NCI-H748 (cell line): Measurements from ENCODE around the gene LAMA4.

ENCODE experiments used
- DNase-seq: peaks from one replicate; lab custom pipeline; 2025; ENCODE audit not compliant: unreplicated experiment; lab: John Stamatoyannopoulos, UW

The LAMA4 gene

DNA sequence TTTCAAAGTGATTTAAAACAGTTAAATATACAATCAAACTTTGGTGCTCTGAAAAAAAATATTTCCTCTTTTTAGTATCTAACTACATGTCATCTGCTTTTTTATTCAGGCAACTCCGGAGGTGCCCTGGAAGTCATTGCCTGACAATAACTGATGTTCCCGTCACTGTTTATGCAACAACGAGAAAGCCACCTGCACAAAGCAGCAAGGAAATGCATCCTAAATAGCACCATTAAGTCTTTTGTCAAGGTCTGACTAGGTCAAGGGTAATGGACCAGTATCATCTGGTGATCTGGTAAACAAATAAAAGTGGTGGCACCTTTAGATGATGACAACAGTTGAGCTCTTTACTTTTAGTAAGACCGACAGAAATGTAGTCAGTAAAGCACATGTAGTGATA is 153.8 kb downstream of the LAMA4 start:
- peak; percentile 84 for DNase-seq

DNA sequence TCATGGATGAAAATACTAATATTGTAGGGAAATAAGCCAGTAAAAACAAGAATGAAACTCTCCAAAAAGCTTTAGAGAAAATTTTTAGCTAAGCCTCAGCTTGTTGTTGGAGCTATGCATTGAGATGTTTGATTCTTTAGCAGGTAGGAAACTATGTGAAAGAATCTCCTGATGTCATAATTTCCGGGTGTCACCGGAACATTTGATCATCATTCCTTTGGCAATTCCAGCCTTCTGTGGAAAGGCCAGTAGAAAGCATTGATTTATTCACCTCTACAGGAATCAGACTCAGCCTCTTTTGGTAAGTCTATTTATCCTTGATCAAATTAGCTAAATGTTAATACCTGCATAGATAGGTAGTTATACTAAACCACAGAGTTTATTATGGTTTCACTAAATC is 157.5 kb downstream of the LAMA4 start:
- DNase-seq = no peak

DNA sequence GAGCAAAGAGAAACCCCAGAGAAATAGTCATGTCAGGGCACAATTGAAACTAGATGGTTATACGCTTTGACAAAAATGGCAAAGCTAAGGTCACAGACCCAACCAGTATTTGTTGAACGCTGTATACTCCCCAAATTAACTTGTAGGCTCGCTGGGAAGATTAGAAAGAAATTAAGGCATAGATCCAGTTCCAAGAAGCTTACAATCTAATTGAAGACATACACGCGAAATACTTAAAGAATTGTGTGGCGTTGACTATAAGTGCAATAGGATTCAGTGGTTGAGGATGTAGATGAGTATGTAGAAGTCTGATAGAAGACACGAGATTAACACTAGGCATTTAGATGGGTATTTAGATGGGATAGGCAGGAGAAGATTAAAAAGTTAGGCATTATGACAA is 166.5 kb downstream of the LAMA4 start:
- no peak for DNase-seq

DNA sequence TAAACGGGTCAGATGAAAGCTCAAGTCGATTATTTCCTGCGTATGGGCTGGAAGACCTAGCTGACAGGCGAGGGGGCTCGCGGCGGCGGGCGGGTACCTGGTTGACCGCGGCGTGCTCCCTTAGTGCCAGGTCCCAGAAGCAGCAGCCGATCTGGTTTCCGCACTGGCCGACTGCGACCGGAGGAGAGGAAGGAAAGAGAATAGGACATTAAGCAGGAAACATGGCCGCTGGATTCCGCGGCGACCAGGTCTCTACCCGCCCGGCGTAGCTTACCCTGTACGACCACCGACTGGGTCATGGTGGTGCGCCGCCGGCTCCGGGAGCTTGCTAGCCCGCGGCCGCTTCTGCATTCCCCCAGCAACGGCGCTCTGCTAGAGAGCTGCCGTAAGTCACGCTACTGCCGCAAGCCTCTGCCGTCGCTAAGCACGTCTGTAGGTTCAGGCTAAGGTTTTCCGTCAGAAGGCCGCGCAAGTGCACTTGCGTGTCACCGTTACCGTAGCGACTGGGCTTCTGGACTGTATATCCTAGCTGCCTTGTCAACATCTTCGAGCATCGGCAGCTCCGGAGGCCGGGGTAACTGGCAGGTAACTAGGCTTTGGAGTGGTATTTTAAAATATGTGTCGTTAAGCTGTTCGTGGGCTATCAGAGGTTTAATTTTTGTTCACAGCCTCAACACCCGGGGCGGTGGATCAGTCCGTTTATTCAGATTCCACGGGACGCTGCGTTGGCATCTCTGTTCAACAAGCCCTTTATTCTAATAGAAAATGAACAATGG is 167.0 kb downstream of the LAMA4 start, which contains the start of the genes FAM229B and TUBE1:
Gene FAM229B, plus strand, starts transcription at position 456 of the 776 bp plus-strand sequence. CDS start 11,693 bp downstream, outside the sequence.
Gene TUBE1, minus strand, starts transcription at position 347 of the 776 bp plus-strand sequence. Its CDS starts 48 bp downstream, at position 299.
- peak; percentile 97 for DNase-seq

DNA sequence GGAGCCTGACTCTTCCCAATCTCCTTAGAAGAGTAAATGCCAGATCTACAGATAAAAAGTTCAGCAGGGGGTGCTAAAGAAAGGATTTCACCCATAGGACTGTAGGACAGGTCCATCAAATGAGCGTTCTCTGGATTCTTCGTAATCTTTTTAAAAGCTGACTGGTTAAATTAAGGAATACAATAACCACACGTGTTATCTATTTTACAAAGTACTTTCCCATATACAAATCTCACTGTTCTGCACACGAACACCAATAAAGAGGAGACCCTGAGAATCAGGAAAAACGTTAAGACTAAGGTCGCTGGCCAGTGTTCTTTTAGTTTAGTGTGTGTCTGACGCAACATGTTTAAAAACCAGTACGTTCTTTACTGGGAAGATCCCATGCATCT is 167.6 kb downstream of the LAMA4 start:
- DNase-seq = peak; percentile 54

DNA sequence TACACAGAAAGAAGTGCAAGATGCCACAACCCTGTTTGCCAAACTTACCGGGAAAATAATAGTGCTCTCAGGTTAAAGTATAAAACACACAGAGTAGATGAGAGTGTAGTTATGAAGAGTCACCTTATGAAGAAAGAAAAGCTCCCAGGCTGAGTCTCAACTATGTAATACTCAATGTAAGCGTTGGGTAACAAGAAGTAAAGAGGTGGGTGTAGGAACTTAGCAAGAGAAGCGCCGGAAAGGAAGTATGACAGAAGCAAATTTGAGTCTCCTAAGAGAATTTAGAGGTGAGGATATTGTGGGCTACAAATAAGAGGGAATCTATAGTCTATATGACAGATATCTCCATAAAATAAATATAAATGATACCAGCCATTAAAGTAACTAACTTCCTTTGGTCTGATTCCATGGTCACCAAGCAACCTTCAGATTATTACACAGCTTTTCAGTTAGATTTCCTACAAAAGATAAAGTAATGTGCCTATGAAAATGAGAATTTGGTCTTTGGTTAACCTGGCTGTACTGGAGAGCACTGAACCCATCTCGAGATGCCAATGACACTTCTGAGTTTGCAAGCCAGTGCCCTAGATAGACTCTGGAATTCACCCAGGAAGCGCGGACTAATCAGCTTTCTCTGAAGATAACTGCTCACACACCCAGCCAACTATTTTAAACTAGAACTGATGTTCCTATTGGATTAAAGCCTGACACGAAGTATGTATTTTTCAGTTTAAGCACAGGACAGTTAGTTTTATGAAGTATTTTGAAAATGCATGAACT is 168.9 kb downstream of the LAMA4 start:
- no peak for DNase-seq

DNA sequence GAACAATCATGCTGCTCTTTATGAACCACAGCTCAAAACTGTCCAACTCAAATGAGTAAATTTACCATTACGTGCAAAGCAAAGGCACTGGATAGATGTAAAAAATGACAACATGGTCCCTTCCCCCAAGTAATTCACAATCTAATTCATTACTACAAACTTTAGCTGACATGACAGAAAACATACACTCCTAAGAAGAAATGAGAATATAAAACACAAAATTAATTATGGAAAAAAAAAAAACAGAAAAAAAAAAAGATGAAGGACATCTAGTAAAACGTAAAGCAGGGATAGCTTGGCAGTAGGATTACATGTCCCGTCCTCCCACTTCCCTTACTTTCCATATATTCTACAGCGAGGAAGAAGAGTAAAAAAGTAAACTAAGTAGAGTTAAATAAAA is 172.8 kb downstream of the LAMA4 start:
- no peak for DNase-seq

DNA sequence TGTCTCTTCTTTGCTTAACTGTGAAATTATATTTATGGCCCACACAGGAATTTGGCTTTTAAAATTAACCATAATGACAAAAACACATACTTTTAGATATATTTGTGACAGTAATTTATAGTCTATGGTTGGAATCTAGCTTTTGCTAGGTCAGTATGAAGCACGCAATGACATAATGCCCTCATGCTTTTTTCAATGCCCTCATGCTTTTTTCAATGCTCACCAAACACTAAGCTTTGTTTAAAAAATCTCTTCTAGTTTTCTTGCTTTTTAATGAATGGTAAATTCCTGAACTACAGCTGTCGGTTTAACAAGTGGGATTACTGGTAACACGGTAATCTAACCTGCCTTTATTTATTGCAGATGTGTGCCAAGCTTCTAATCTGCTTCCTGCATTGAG is 187.8 kb downstream of the LAMA4 start:
- no peak for DNase-seq

DNA sequence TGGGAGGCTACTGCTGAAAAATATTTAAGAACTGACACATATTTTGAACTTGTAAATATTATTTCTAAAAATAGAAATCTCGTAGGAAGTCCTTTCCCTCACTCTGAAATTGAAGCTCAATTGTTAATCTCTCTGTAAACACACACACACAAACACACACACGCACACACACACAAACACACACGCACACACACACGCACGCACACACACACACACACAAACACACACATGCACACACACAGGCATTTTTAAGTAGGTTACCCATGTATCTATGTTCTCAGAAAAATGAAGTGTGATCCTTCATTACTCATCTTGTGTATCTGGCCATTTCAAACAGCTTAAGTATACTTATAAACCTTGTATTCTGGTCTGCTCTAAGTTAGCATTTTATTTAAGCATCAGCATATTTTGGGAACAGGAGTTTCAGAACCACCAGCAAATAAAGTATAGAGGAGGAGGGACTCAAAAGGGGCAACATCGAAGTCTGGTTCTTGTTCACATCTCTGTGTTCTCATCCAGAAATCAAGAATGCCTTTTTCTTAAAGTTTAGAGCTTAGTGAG is 188.9 kb downstream of the LAMA4 start:
- DNase-seq = no peak

DNA sequence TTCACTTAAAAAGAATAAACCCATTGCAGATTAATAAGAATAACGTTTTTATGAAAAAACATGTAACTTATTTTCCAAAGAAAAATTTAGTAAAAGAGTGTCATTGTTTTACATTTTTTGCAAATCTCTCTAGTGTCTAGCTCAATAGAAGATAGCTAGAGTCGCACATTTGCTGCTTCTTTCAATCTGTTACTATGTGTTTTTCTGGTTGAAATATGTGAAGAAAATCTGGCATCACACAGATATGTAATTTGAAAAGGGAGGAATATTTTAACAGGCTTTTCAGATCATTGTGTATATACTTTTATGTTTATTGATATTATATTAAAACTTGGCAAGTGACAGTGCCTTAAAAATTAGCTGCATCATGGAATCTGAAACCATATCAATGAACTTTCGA is 191.4 kb downstream of the LAMA4 start:
- DNase-seq = no peak

DNA sequence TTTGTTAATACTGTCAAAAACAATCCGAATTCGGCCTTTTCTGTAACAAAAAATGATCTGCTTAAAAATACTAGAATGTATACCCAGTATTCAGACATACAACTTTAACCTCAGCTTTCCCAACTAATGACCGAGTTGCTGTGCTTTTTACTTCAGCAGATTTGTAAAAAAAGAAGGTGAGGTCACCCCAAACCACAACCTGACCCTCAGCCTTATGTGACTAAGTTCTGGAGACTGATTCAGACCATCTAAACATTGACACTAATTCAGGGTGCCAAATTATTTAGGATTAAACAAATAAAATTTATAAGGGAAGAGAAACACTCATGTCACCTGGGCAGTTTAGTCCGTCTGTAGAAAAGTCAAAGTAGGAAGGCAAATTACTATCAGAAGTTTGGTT is 192.8 kb downstream of the LAMA4 start:
- DNase-seq = no peak
